COLO668 (cell line): ENCODE data around the gene CACNA1C.
"Not testable (repeated sequence)": the region's sequence is repeated elsewhere in the genome, so short reads cannot be mapped to it uniquely, and the experiment has no call there.

Experiments
- DNase-seq: peaks from one replicate; lab custom pipeline; 2025; ENCODE audit not compliant: unreplicated experiment; lab: John Stamatoyannopoulos, UW

CACNA1C gene

GRCh38 chr12:2110127-2110526, 57.3 kb downstream of the CACNA1C start:
- DNase-seq: no peak

- DNase-seq: no peak
Measured at GRCh38 chr12:2110849-2111566, 58.2 kb downstream of the CACNA1C start.

DNA sequence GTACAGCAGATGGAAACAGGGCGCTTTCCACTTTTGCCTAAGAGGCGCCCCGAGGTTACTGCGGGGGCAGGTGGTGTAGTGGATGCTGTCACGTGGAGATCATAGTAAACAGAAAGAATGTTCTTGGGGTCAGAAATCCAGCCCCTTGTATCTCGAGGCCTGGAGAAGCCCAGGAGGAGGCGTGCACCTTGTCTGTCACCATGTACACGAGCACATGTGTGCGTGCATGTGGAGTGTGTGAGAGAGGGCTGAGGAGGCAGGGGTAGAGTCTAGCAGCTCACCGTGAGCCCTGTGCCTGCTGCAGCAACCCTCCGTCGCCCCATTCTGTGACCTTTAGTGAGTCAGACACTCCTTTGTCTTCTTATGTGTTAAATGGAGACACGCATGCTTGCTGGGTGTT, 59.0 kb downstream of the CACNA1C start:
- no peak for DNase-seq

- DNase-seq: no peak
Measured at GRCh38 chr12:2112401-2112800, 59.6 kb downstream of the CACNA1C start.

- no peak for DNase-seq
Measured at GRCh38 chr12:2113119-2113912, 60.5 kb downstream of the CACNA1C start.

DNA sequence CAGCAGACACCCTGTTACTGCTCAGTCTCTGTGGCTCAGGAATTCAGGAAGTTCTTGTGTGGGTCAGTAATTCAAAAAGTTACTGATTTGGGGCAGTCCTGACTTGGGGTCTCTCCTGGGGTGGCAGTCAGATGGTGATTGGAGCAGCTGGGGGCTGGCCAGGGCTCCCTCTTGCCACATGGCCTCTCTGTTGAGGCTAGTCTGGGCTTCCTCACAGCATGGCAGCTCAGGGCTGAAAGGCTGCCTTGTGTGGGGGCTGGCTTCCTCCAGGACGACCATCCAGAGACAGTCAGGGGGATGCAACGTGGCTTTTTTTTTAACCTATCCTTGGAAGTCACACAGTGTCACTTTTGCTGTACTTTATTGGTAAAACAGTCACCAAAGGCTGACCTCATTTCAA, 61.3 kb downstream of the CACNA1C start:
- no peak for DNase-seq

DNA sequence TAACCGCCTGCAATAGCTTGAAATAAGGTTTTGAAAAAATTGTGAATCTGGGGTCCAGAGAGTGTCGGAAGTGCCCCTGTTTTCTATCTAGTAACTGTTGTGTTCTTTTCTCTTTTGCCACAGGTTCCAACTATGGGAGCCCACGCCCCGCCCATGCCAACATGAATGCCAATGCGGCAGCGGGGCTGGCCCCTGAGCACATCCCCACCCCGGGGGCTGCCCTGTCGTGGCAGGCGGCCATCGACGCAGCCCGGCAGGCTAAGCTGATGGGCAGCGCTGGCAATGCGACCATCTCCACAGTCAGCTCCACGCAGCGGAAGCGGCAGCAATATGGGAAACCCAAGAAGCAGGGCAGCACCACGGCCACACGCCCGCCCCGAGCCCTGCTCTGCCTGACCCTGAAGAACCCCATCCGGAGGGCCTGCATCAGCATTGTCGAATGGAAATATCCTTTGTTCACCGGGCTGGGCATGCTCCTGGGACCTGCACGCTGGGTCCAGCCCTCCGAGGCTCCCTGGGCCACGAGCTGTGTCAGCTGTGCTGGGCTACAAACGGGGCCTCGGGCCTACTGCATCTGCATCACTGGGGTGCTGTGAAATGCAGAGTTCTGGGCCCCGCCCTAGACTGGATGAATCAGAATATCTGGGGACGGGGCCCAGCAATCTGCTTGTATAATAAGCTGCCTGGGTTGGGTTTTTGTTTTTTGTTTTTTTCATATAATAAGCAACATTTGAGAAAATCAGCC, 62.5 kb downstream of the CACNA1C start:
- DNase-seq: no peak

DNA sequence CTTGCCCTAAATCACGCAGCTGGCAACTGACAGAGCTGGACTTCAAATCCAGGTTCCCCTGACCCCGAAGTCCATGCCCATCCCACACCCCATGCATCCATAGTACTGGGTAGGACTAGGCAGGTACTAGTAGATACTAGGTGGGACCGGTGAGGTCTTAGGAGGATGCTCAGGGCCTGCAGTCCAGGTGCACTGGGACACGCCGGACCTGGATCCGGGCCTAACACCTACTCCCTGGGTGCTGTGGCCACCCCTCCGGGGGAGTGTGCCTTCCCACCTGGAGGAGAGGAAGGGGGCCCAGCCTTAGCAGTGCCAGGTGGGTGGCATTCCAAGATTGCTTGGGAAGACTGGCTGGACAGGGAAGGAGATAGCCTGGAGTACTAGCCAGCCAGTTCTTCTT, 64.8 kb downstream of the CACNA1C start:
- DNase-seq: no peak

GRCh38 chr12:2118061-2118460, 65.3 kb downstream of the CACNA1C start:
- no peak for DNase-seq

DNA sequence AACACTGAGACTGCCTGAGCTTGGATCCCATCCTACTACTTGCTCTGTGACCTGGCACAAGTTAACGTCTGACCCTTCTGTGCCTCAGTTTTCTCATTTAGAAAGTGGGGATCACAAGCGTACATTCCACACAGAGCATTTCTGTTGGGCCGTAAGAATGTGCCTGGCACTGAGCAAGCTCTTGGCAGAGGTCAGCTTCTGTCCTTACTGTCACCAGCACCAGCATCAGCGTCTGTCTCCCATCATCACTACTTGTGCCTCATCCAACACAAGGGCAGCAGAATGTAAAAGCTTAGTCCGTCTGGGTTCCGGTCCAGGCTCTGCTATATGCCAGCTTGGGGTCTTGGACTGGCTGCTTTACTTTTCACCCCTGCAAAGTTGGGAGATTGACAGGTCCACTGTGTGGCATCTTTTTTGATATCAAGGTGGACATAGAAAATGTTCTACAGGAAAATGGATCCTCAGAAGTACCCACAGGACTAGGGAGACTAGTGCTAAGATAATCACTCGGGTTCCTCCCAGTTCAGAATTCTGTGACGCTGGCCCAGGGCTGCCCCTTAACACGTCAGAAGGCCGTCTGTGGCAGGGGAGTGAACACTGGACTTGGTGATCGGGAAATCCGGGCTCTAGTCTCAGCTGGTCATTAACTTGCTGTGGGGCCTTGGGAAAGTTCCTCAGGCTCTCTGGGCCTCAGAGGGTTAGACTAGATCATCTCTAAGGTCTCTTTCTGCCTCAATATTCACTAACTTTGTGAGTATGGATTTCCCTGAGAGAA, 65.9 kb downstream of the CACNA1C start:
- no peak for DNase-seq

GRCh38 chr12:2119266-2119665, 66.5 kb downstream of the CACNA1C start:
- no peak for DNase-seq

- DNase-seq: no peak
Measured at GRCh38 chr12:2120982-2121758, 68.4 kb downstream of the CACNA1C start.

GRCh38 chr12:2124466-2125023, 71.8 kb downstream of the CACNA1C start:
- DNase-seq: no peak

DNA sequence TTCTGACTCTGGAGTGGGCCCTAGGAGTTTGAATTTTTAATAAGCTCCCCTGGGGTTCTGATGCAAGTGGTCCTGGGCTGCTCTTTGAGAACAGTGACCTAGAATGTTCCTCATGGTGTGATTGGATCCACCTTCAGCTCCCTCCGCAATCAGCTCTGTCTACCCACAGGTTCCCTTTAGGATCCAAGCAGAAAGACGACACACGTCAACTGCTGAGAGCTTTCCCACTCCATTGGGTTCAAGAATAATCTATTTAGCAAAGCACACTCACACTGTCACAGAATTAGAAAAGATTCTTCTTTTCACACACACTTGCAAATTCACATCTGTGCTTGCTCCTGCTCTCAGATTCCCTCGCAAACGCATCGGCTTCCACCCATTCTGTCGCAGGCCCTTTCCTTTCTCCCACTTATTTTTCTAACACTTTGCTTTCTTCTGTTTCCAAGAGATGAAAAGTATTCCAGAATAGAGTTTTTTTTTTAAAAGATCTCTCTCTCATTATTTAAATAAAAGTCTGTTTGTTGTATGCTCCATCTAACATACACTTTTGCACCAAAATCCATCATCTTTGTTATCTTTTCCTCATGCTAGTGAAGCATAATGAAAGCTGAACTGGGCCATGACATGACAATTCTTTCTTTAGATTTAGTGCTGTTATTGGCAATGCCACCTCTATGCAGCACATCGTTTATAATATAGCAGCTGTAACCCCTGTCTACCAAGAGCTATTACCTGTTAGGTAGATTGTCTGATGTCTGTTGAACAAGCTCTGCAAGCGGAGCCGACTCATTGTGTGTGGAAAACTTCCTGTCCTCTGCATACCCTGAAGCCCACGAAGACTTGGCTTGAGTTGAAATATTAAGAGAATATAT, 73.1 kb downstream of the CACNA1C start:
- no peak for DNase-seq

- DNase-seq: no peak
Measured at GRCh38 chr12:2126676-2127406, 74.1 kb downstream of the CACNA1C start.

GRCh38 chr12:2129076-2129475, 76.3 kb downstream of the CACNA1C start:
- no peak for DNase-seq

DNA sequence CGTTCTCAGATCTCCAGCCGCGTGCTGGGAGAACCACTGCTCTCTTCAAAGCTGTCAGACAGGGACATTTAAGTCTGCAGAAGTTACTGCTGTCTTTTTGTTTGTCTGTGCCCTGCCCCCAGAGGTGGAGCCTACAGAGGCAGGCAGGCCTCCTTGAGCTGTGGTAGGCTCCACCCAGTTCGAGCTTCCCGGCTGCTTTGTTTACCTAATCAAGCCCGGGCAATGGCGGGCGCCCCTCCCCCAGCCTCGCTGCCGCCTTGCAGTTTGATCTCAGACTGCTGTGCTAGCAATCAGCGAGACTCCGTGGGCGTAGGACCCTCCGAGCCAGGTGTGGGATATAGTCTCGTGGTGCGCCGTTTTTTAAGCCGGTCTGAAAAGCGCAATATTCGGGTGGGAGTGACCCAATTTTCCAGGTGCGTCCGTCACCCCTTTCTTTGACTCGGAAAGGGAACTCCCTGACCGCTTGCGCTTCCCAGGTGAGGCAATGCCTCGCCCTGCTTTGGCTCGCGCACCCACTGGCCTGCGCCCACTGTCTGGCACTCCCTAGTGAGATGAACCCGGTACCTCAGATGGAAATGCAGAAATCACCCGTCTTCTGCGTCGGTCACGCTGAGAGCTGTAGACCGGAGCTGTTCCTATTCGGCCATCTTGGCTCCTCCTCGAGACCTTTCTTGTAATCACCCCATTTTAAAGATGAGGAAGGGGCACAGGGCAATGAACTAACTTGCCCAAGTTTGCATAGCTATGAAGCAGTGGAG, 83.1 kb downstream of the CACNA1C start:
- DNase-seq: not testable (repeated sequence)

DNA sequence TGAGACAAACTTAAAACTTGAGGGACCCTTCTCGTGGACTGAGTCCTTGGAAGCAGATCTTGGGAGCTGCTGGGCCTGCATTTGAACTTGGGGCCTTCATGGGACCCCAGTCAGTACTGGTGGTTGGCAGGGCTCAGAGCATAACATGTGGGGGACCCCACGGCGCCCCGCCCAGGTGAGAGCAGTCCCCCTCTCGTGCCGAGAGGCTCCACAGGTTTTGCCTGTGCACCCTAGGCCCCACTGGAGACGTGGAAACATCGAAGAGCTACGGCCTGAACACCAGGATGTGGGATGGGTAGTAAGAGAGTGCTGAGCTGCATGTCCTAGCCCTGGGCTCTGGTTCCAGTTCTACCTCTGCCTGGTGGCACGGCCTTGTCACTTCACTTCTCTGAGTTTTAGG, 84.1 kb downstream of the CACNA1C start:
- no peak for DNase-seq
